HG02973 (cell line): Measurements from ENCODE around the gene F2RL3.
"Not testable (repeated sequence)": the region's sequence is repeated elsewhere in the genome, so short reads cannot be mapped to it uniquely, and the experiment has no call there.

ENCODE experiments used
- ATAC-seq: cut with Tn5 transposase; IDR thresholded peaks from one replicate; pipeline ENCODE4 v1.9.1; 2021; ENCODE audit warnings: moderate library complexity; ENCODE audit not compliant: unreplicated experiment

Gene F2RL3

DNA sequence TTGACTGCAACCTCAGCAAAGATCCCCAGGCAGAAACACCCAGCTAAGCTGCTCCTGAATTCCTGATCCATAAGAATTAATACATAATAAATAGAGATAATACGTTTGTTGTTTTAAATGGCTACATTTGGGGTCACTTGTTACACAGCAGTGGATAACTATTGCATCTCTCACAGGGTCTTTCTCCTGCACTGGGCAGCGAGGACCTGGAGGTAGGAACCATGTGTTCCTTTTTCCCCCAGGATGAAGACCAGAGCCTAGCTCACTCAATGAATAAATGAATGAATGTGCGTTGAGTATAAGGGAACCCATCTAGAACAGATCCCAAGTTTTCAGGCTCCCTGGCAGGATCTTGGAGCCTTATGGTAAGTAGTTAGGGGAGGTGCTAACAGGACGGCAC lies 30.7 kb downstream of the F2RL3 start:
- no peak for ATAC-seq

DNA sequence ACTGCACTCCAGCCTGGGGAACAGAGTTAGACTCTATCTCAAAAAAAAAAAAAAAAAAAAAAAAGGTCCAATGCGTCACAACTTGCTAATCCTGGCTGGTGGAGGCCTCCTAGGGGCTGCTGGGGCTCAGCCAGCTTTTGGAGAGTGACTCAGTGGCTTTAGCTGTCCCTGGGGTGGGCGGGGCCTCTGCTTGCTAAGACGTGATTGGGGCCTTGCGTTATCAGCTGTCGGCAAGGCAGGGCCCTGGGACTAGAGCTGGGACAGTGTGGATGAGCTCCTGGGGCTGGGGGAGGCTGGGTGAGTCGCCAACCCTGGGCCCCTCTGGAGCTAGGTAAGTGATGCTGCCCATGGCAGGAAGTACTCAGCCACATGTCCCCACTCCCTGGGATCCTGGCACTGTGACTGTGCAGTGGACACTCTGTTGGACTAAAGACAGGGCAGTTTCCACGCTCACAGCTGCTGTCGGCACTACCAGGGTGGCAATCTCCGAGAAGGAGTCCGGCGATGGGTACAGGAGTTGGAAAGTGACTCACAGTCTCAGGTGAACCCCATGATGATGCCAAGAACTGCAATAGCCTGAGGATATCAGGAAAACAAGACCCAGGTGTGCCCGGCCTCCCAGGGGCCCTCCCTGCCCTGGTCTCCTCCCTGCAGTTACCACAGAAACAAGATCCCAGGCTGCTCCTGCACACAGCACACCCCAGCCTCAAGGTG lies 32.2 kb downstream of the F2RL3 start:
- no peak for ATAC-seq

DNA sequence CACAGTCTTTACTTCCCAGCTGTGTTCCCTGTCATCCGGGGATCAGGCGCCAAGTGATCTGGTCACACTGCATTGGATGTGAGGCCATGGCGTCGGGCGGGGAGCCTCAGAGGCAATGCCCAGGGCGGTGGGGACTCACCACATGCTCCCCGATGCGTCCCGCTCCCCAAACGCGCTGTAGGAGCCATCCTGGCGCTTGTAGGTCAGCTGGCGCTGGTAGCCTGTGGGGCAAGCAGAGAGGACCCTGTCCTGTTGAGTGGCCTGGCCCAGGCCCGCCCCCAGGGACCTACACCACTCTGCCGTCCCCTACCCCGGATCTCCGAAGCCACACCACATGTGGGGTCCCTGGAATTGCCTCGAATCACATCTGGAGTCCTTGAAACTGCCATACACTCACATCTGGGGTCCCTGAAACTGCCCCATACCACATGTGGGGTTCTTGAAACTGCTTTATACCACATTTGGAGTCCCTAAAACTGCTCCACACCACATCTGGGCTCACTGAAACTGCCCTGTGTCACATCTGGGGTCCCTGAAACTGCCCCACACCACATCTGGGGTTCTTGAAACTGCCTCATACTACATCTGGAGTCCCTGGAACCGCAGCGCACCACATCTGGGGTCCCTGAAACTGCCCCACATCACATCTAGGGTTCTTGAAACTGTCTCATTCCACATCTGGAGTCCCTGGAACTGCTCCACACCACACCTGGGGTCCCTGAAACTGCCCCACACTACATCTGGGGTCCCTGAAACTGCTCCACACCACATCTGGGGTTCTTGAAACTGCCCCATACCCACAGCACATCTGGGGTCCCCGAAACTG lies 33.2 kb downstream of the F2RL3 start:
- ATAC-seq, result no peak

DNA sequence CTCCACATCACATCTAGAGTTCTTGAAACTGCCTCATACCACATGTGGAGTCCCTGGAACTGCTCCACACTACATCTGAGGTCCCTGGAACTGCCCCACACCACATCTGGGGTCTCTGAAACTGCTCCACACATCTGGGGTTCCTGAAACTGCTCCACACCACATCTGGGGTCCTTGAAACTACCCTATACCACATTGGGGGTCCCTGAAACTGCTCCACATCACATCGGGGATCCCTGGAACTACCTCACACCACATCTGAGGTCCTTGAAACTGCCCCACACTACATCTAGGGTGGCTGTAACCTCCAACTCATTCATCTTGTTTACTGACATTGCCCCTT lies 33.8 kb downstream of the F2RL3 start:
- ATAC-seq, result no peak

DNA sequence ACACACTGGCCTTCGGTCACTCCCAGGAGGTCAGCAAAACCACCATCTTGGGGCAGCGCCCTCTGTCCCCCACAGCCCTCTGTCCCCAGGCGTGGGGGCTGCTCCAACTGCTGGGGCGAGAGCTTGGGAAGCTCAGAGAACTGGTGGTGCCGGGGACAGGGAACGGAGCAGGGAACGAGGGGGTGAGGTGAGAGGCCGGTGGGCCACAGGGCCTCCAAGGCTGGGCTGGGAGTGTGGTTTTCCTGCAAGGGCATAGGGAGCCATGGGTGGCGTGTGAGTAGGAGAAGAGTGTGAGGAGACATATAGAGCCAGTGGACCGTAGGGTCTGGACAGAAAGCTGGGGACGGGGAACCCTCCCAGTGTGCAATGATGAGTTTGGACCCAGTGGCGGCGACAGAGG lies 34.1 kb downstream of the F2RL3 start:
- no peak for ATAC-seq

DNA sequence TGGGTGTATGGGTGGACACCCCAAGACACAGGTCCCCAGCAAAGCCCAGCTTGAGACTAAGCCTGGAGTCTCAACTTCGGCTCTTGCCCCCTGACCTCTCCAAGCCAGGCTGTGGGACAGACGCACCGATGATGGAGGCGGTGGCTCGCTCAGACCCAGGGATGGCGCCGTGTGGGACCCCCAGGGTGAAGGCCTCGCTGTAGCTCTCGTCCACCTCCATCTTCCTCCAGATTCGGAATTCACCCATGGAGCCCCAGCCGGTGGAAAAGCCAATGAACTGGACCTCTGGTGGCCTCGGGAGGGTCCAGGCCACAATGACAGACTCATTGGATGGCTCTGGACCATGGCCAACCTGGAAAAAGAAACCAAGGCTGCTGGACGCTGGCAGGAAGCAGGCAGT lies 39.1 kb downstream of the F2RL3 start:
- ATAC-seq, result no peak

DNA sequence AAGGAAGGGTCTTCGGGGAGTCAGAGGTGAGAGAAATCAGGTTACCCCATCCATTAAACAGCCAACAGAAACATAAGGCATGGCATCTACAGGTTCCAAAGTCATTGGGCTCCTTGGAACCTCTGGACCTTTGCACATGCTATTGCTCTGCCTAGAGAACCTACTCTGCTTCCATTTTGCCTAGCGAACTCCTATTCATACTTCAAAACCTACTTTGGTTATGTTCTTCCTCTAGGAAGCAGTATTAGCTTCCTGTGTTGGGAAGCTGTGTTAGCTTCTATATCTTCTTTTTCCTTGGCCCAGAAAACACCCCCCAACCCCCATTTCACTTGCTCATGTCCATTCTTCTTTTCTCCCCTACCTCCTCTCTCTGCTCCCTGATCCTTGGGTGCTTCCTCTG lies 39.6 kb downstream of the F2RL3 start:
- ATAC-seq, result no peak

DNA sequence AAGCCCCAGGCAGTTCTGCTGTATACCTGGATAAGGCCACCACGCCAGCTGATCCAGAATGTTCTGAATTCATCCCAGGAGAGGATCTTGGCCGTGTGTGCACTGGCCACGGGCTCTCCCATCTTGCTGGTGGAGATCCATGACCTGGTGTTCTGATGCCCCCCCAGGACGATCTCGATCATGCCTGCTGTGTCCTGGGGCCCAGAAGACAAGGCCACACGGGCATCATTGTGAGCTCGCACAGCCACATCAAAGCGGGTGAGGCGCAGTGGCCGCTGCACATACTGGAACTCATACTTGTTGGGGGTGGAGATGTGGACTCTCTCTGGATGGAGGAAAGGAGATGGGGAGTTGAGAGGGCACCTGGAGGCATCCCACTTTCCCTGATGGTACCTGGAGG lies 40.1 kb downstream of the F2RL3 start:
- no peak for ATAC-seq

DNA sequence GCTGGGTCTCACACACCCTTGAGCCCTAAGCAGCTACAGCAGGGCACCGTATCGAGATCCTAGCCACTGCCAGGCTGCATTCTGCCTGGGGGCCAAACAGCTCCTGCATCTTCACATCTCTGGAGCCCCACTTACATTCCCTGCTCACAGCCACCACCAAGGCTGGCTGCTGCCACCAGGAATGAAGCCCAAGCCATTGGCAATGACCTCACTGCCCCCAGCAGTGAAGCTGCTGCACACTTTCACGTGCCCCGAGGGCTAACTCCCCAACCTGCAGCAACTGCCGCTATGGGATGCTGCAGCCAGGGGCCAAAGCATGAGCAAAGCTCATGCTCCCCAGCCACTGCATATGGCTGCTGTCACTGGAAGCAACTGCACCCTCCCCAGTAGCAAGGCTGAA lies 42.0 kb downstream of the F2RL3 start:
- no peak for ATAC-seq

DNA sequence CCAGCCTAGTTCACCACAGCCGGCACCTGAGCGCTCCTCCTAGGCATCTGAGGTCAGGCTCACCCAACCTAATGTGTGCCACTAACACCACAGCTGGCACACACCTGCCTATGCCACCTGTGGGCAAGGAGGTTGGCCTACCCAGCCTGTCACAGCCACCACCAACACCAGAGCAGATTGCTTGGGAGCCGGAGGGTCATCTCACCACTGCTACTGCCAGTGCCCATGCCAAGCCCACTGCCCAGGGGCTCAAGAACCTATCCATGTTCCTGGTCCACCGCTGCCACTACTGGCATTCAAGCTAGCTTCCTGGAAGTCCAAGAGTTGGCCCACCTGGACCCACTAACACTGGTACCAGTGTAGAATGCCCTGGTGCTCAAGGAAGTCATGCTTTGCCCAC lies 42.5 kb downstream of the F2RL3 start:
- ATAC-seq, result no peak

DNA sequence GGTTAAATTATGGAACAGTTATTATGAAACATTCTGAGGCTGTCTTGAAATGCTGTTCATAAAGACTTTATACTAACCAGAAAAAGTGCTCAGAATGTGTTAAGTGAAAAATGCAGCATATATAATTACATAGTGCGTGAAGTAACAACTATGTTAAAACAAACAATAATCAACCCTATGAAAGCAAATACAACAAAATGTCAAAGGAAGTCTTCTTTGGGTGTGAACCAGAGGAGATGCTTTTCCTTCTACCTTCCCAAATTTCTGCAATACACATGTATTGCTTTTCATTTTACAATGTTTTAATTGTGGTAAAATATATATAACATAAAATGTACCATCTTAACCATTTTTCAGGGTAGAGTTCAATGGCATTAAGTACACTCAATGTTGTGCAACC lies 45.7 kb downstream of the F2RL3 start:
- ATAC-seq, result no peak

DNA sequence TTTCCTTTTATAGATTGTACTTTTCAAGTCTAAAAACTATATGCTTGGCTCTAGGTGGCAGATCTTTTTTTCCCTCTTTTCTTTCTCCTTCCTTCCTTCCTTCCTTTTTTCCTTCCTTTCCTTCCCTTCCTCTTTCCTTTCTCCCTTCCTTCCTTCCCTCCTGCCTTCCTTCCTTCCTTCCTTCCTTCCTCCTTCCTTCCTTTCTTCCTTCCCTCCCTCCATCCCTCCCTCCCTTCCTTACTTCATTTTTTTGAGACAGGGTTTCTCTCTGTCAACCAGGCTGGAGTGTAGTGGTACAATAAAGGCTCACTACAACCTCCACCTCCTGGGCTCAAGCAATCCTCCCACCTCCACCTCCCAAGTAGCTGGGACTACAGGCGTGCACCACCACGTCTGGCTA lies 48.1 kb downstream of the F2RL3 start:
- ATAC-seq, result no peak

DNA sequence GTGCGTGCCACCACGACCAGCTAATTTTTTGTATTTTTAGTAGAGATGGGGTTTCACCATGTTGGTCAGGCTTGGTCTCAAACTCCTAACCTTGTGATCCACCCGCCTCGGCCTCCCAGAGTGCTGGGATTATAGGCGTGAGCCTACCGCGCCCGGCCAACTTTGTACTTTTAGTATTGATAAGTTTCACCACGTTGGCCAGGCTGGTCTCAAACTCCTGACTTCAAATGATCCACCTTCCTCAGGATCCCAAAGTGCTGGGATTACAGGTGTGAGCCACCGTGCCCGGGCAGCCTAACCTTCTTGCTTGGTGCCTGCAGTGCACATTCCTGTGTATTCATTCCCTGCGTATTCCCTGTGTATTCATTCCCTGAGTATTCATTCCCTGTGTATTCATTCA lies 49.0 kb downstream of the F2RL3 start:
- ATAC-seq, result not testable (repeated sequence)

DNA sequence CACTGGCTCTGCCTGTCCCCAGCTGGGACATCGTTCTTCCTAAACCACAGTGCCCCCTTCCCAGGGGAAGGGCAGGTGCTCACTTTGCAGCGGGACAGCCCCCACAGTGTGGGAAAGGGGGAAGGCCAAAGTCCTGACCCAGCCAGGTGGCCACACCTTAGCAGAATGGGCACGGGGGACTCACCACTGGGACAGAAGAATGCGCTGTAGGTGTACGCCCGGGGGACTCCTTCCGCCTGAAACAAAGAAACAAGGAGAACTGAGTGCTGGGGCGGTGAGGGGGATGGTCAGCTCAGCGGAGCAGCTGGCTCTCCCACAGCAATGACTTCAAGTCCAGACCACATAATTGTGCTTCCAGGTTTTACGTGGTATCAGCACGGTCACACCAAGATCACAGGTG lies 49.4 kb downstream of the F2RL3 start:
- ATAC-seq, result no peak

DNA sequence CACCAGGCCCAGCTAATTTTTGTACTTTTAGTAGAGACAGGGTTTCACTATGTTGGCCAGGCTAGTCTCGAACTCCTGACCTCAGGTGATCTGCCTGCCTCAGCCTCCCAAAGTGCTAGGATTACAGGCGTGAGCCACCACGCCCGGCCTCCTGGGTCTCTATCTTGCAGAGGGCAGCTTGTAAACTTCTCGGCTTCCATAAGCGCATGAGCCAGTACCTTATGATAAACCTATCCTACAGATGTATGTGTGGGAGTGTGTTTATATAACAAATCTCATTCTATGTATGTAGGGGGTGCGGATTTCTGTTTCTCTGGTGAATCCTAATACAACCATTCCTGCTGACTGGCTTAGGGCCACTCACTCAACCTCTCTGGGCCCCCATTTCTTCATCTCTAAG lies 51.3 kb downstream of the F2RL3 start:
- not testable (repeated sequence) for ATAC-seq

DNA sequence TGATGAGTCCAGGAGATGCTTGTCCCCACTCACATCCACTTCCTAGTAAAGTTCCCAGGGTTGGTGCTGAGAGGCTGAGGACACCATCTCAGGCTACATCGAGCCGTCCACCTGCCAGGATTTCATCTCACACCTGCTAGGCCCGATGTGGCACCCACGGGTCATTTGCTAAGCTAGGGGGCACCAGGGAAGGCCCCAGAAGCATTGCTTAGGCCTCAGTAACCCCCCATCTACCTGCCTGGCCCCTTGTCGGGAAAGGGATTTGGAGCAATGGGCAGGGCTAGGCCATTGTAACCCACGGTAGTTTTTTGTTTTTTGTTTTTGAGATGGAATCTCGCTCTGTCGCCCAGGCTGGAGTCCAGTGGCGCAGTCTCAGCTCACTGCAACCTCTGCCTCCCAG lies 51.8 kb downstream of the F2RL3 start:
- no peak for ATAC-seq
